ENCODE data around the gene PITHD1. TPM values are rescaled to one million over a fixed set of nuclear protein-coding genes. Genes with fewer than 3 reads are reported as not detected.
"Not testable (repeated sequence)": the region's sequence is repeated elsewhere in the genome, so short reads cannot be mapped to it uniquely, and the experiment has no call there.

PITHD1 gene
- total and polyA plus RNA-seq, 3 donors from 2014 or later, result 83.7 to 99.3 (median 89.9) TPM

DNA sequence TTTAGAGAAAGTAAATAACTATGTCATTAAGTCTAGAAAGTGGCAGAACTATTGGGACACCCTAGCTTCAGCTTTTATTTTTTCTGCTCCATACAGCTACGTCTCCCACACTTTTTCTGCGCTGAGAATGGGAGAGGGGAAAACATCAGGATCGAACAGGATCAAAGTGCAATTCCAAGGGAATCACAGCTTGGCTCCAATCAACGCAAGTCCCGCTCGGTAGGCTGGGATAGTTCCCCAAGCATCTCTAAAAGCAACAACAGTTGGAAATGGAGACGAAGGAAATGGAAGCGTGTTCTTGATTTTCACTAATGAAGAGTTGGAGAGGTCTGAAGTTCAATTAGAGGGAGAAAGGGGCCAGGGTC is 46.5 kb downstream of the PITHD1 start:
- Histone ChIP-seq H3K27ac (peak overlapping the region; percentile 75 to 93), H3K4me3 (peak overlapping the region; percentile 77 to 84), H3K9me3 (no peaks in the 10 kb centered on the region), H3K36me3 (ENCODE audit: low read depth, missing control alignments) (no peaks in the 10 kb centered on the region), H3K27me3 (no peaks in the 10 kb centered on the region), H3K4me1 (peaks cover 6% of the 10 kb centered on the region)
- intact Hi-C loops (cut with DNase I; ENCODE audit: low total_unique reads), result no loop called here
- 1% methylated on average over 8 of the region's 8 CpGs for WGBS, 2 donors
- DNase-seq, result no peak
- no peak for TF ChIP-seq CTCF (IDR thresholded peaks at IDR 0.05)

DNA sequence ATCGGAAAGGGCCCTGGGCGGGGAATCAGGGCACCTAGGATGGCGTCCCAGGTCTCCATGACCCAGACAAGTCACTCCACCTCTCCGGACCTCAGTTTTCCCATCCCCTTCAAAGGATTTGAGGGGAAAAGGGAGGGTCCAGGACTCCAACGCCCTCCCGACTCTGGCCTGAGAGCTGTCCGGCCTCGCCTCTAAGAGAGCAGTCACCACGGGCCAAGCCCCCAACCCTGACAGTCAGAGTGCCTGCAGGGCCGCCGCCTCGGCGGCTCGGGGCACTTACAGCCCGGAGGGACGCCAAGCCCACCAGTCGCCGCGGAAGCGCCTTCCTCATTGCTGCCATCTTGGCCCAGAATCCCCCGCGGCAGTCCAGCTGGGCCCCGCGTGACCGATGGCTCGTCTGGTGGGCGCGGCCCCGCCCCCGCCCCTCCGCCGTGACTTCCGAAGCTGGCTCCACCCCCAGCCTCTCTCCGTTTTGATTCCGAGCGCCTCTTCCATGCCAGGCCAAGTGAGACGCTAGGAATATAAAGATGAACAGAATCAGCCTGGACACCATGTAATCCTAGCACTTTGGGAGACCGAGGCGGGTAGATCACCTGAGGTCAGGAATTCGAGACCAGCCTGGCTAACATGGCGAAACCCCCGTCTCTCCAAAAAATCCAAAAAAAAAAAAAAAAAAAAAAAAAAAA is 47.0 kb downstream of the PITHD1 start, which contains the start of gene HMGCL:
TSS of gene HMGCL (minus strand) at position 354 of the 686 bp plus-strand sequence. CDS start at position 340, 14 bp downstream.
- WGBS, 2 donors, result 0% methylated on average over 4 to 42 of the region's 42 CpGs
- Histone ChIP-seq H3K27ac (peak within 1 kb of the TSS; percentile 75 to 93), H3K27me3 (no peaks in the 10 kb centered on the region), H3K4me3 (peak within 1 kb of the TSS; percentile 77 to 84), H3K36me3 (ENCODE audit: low read depth, missing control alignments) (no peaks in the 10 kb centered on the region), H3K4me1 (peaks cover 6% of the 10 kb centered on the region), H3K9me3 (no peaks in the 10 kb centered on the region)
- intact Hi-C loops (cut with DNase I; ENCODE audit: low total_unique reads), result no loop called here
- peak; percentile 96 for DNase-seq
- TF ChIP-seq CTCF (IDR thresholded peaks at IDR 0.05), result peak in 1 of 3 experiments; percentile 1
- peak; percentile 44 for TF ChIP-seq POLR2A (IDR thresholded peaks at IDR 0.05)

GRCh38 chr1:23825762-23826522 is 47.7 kb downstream of the PITHD1 start:
- peaks cover 6% of the 10 kb centered on the region for H3K4me1 ChIP-seq
- DNase-seq, result no peak
- TF ChIP-seq CTCF (IDR thresholded peaks at IDR 0.05) (no peak), POLR2A (IDR thresholded peaks at IDR 0.05) (no peak)
- H3K36me3 ChIP-seq (ENCODE audit: low read depth, missing control alignments), result no peaks in the 10 kb centered on the region
- 32 to 46% methylated on average over 24 of the region's 24 CpGs for WGBS, 2 donors
- intact Hi-C loops (cut with DNase I; ENCODE audit: low total_unique reads), result no loop called here
- no peaks in the 10 kb centered on the region for H3K27me3 ChIP-seq
- H3K4me3 ChIP-seq, result peak overlapping the region; percentile 77 to 84
- no peaks in the 10 kb centered on the region for H3K9me3 ChIP-seq
- peak overlapping the region in 1 of 2 donors; percentile 93 for H3K27ac ChIP-seq

DNA sequence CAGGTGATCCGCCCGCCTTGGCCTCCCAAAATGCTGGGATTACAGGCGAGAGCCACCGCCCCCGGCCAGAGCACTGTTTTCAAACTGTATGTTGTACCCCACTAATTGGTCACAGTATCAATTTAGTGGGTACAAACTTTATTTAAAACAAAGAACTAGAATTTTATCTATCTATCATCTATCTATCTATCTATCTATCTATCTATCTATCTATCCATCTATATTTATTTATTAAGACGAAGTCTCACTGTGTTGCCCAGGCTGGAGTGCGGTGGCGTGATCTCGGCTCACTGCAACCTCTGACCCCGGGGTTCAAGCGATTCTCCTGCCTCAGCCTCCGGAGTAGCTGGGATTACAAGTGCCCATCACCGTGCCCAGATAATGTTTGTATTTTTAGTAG is 48.4 kb downstream of the PITHD1 start:
- H3K36me3 ChIP-seq (ENCODE audit: low read depth, missing control alignments); H3K4me3 ChIP-seq; H3K27ac ChIP-seq; DNase-seq; intact Hi-C loops (cut with DNase I; ENCODE audit: low total_unique reads); H3K4me1 ChIP-seq; H3K27me3 ChIP-seq; H3K9me3 ChIP-seq: not testable (repeated sequence)
- WGBS, 2 donors, result 61 to 84% methylated on average over 13 of the region's 13 CpGs

DNA sequence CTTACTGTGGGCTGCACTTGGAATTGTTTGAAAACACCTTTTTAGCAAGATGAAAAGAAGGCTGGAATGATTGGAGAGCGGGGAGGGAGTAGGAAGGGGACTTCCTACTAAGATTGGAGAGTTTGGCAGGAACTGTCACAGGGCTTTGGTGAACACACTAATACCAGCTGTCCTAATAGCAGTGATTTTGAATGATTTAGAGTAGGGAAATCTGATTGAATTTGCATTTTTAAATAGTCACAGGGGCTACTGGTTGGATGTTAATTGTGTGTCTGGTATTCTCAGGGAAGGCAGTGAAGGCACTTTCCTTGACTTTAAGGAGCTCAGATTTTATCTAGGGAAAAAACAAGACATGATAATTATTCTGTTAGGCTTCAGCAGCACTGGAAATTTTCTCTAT is 49.5 kb downstream of the PITHD1 start:
- Histone ChIP-seq H3K9me3 (no peaks in the 10 kb centered on the region), H3K27me3 (no peaks in the 10 kb centered on the region), H3K36me3 (ENCODE audit: low read depth, missing control alignments) (no peaks in the 10 kb centered on the region), H3K4me3 (no peak overlapping the region), H3K4me1 (peaks cover 6% of the 10 kb centered on the region), H3K27ac (no peak overlapping the region)
- TF ChIP-seq CTCF (IDR thresholded peaks at IDR 0.05) (no peak), POLR2A (IDR thresholded peaks at IDR 0.05) (no peak)
- WGBS, 2 donors, result 93 to 95% methylated on average over 1 of the region's 1 CpG
- intact Hi-C loops (cut with DNase I; ENCODE audit: low total_unique reads), result no loop called here
- no peak for DNase-seq

DNA sequence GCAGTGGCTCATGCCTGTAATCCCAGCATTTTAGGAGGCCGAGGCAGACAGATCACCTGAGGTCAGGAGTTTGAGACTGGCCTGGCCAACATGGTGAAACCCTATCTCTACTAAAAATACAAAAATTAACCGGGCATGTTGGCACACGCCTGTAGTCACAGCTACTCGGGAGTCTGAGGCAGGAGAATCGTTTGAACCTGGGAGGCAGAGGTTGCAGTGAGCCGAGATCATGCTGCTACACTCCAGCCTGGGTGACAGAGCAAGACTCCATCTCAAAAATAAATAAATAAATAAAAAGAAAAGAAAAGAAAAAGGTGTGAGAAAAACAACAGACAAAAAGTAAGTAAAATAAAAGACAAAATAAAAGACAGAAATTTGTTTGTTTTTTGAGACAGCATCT is 55.9 kb downstream of the PITHD1 start:
- 89 to 91% methylated on average over 6 of the region's 6 CpGs for WGBS, 2 donors
- H3K27ac ChIP-seq; intact Hi-C loops (cut with DNase I; ENCODE audit: low total_unique reads); H3K4me3 ChIP-seq; H3K27me3 ChIP-seq; H3K9me3 ChIP-seq; H3K4me1 ChIP-seq; DNase-seq; H3K36me3 ChIP-seq (ENCODE audit: low read depth, missing control alignments): not testable (repeated sequence)
